ENCODE results near the gene REG4. TPM values are rescaled to one million over a fixed set of nuclear protein-coding genes. Genes with fewer than 3 reads are reported as not detected.
"Not testable (repeated sequence)": the region's sequence is repeated elsewhere in the genome, so short reads cannot be mapped to it uniquely, and the experiment has no call there.

Gene REG4
- polyA plus RNA-seq: 548 TPM
- long read RNA-seq, donor 1, transcript REG4-203 (3 exons, 2,327 nt): minor isoform, 9 of 219 reads
- long read RNA-seq, donor 1, transcript REG4-201 (6 exons, 1,357 nt): major isoform, 139 of 219 reads
- long read RNA-seq, donor 1, partial matches to known transcripts: 70 of 219 reads
- long read RNA-seq, donor 1, other reads (novel, unspliced or antisense): 0 of 219 reads
- long read RNA-seq, donor 2, transcript REG4-201 (6 exons, 1,357 nt): major isoform, 225 of 405 reads
- long read RNA-seq, donor 2, transcript REG4-203 (3 exons, 2,327 nt): minor isoform, 5 of 405 reads
- long read RNA-seq, donor 2, partial matches to known transcripts: 169 of 405 reads
- long read RNA-seq, donor 2, other reads (novel, unspliced or antisense): 5 of 405 reads
- long read RNA-seq, donor 3: 0 reads
- long read RNA-seq, donor 4, transcript REG4-201 (6 exons, 1,357 nt): major isoform, 71 of 95 reads
- long read RNA-seq, donor 4, transcript REG4-203 (3 exons, 2,327 nt): minor isoform, 6 of 95 reads
- long read RNA-seq, donor 4, partial matches to known transcripts: 16 of 95 reads
- long read RNA-seq, donor 4, other reads (novel, unspliced or antisense): 0 of 95 reads
- long read RNA-seq, donor 5, transcript REG4-201 (6 exons, 1,357 nt): major isoform, 37 of 64 reads
- long read RNA-seq, donor 5, partial matches to known transcripts: 26 of 64 reads
- long read RNA-seq, donor 5, other reads (novel, unspliced or antisense): 0 of 64 reads
- long read RNA-seq, donor 6, transcript REG4-203 (3 exons, 2,327 nt): minor isoform, 6 of 139 reads
- long read RNA-seq, donor 6, transcript REG4-201 (6 exons, 1,357 nt): major isoform, 94 of 139 reads
- long read RNA-seq, donor 6, partial matches to known transcripts: 38 of 139 reads
- long read RNA-seq, donor 6, other reads (novel, unspliced or antisense): 0 of 139 reads
- long read RNA-seq, donor 7, transcript REG4-201 (6 exons, 1,357 nt): major isoform, 70 of 104 reads
- long read RNA-seq, donor 7, transcript REG4-203 (3 exons, 2,327 nt): minor isoform, 5 of 104 reads
- long read RNA-seq, donor 7, partial matches to known transcripts: 24 of 104 reads
- long read RNA-seq, donor 7, other reads (novel, unspliced or antisense): 5 of 104 reads
- long read RNA-seq, donor 8, transcript REG4-201 (6 exons, 1,357 nt): major isoform, 407 of 689 reads
- long read RNA-seq, donor 8, transcript REG4-203 (3 exons, 2,327 nt): minor isoform, 31 of 689 reads
- long read RNA-seq, donor 8, partial matches to known transcripts: 225 of 689 reads
- long read RNA-seq, donor 8, other reads (novel, unspliced or antisense): 23 of 689 reads
- long read RNA-seq, donor 9, transcript REG4-202 (7 exons, 1,517 nt): minor isoform, 7 of 495 reads
- long read RNA-seq, donor 9, transcript REG4-201 (6 exons, 1,357 nt): major isoform, 346 of 495 reads
- long read RNA-seq, donor 9, transcript REG4-203 (3 exons, 2,327 nt): minor isoform, 19 of 495 reads
- long read RNA-seq, donor 9, partial matches to known transcripts: 111 of 495 reads
- long read RNA-seq, donor 9, other reads (novel, unspliced or antisense): 12 of 495 reads
- long read RNA-seq, donor 10, transcript REG4-201 (6 exons, 1,357 nt): major isoform, 166 of 245 reads
- long read RNA-seq, donor 10, transcript REG4-203 (3 exons, 2,327 nt): minor isoform, 10 of 245 reads
- long read RNA-seq, donor 10, partial matches to known transcripts: 65 of 245 reads
- long read RNA-seq, donor 10, other reads (novel, unspliced or antisense): 0 of 245 reads
- long read RNA-seq, donor 11, transcript REG4-203 (3 exons, 2,327 nt): minor isoform, 11 of 301 reads
- long read RNA-seq, donor 11, transcript REG4-201 (6 exons, 1,357 nt): major isoform, 221 of 301 reads
- long read RNA-seq, donor 11, transcript REG4-202 (7 exons, 1,517 nt): minor isoform, 6 of 301 reads
- long read RNA-seq, donor 11, partial matches to known transcripts: 58 of 301 reads
- long read RNA-seq, donor 11, other reads (novel, unspliced or antisense): 5 of 301 reads

DNA sequence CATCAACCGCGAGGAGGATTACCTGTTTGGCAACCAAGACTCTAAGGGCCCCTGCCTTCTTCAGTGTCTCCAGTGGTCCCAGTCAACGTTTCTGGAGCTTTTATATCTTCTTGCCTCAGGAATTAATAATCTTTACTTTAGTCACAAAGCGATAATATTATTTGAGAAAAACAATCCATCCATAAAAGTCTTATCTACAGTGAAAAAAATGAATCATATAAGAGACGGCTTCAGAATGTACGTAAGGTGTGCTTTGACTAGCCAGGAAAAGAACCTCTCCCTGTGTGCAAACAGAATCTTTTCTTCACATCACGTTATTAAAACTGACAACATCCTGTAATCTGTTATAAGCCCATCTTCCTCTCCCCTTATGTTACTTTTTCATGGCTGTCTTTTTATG is at the start of gene REG4:
Gene REG4, minus strand, starts transcription at position 74 of the 400 bp plus-strand sequence. CDS start 2,691 bp downstream, outside the sequence.
- Histone ChIP-seq H3K27me3 (ENCODE audit: control insufficient read depth, insufficient read depth, low read length) (no peaks in the 10 kb centered on the region), H3K36me3 (ENCODE audit: control insufficient read depth, insufficient read depth, low read length) (no peaks in the 10 kb centered on the region), H3K9me3 (ENCODE audit: control insufficient read depth, low read depth, low read length) (no peaks in the 10 kb centered on the region), H3K4me3 (ENCODE audit: low read length) (peak within 1 kb of the TSS; percentile 21), H3K27ac (ENCODE audit: low read length) (peak within 1 kb of the TSS; percentile 41), H3K4me1 (ENCODE audit: control insufficient read depth, insufficient read depth, low read length) (peaks cover 40% of the 10 kb centered on the region)
- WGBS (ENCODE audit: insufficient coverage, low lambda C conversion rate): 24% methylated on average over 2 of the region's 7 CpGs
- DNase-seq: peak in 1 of 2 donors; percentile 57

DNA sequence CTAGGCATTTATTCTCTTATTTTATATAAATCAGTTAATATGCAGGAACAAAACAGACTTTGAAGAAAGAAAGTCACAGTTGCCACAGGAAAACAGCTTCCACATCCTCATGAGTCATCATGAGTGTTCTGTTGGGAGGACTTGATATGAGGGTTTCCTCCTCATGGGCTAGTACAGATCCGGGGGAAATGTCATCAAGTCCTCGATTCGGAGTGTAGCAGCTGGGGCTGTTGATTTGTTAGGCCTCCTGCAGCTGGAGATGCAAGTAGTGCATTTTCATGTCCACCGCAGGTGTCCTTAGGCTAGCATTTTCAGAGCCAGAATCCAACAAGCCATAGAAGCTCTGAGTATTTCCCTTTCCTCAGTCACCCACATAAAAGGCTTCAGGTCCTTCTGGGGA is 48.4 kb upstream of the REG4 start:
- no peak for DNase-seq
- Histone ChIP-seq H3K4me3 (ENCODE audit: low read length) (no peak overlapping the region), H3K27ac (ENCODE audit: low read length) (peak overlapping the region; percentile 75), H3K4me1 (ENCODE audit: control insufficient read depth, insufficient read depth, low read length) (peaks cover 14% of the 10 kb centered on the region), H3K36me3 (ENCODE audit: control insufficient read depth, insufficient read depth, low read length) (no peaks in the 10 kb centered on the region), H3K9me3 (ENCODE audit: control insufficient read depth, low read depth, low read length) (no peaks in the 10 kb centered on the region), H3K27me3 (ENCODE audit: control insufficient read depth, insufficient read depth, low read length) (no peaks in the 10 kb centered on the region)
- no CpG with 5 or more reads among the region's 4 CpGs for WGBS (ENCODE audit: insufficient coverage, low lambda C conversion rate)

DNA sequence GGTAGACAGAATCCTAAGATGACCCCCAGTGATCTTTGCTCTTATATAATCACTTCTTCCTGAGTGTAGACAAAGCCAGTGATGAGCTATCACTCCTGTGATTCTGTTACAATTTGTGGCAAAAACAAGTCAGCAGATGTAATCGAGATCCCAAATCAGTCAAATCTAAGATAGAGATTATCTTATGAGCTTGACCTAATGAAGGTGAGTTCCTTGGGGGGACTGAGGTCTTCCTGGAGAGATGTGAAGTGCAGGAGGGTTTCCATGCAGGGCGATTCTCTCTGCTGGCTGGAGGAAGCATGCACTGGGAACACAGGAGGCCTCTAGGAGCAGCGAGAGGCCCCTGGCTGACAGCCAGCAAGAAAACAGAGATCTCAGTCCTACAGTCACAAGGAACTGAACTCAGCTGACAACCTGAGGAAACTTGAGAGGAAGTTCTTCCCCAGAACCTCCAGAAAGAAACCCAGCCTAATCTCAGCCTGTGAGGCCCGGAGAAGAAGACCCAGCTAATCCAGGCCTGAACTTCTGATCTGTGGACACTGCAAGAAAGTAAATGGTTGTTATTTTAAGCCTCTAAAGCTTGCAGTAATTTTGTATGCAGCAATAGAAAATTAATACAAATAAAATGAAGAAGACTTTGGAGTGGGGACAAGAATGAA is 47.4 kb upstream of the REG4 start:
- 57% methylated on average over 1 of the region's 4 CpGs for WGBS (ENCODE audit: insufficient coverage, low lambda C conversion rate)
- not testable (repeated sequence) for H3K4me3 ChIP-seq (ENCODE audit: low read length); H3K27me3 ChIP-seq (ENCODE audit: control insufficient read depth, insufficient read depth, low read length); H3K9me3 ChIP-seq (ENCODE audit: control insufficient read depth, low read depth, low read length); H3K36me3 ChIP-seq (ENCODE audit: control insufficient read depth, insufficient read depth, low read length)
- H3K4me1 ChIP-seq (ENCODE audit: control insufficient read depth, insufficient read depth, low read length): peaks cover 14% of the 10 kb centered on the region
- peak in 1 of 2 donors; percentile 65 for DNase-seq
- peak overlapping the region; percentile 75 for H3K27ac ChIP-seq (ENCODE audit: low read length)

DNA sequence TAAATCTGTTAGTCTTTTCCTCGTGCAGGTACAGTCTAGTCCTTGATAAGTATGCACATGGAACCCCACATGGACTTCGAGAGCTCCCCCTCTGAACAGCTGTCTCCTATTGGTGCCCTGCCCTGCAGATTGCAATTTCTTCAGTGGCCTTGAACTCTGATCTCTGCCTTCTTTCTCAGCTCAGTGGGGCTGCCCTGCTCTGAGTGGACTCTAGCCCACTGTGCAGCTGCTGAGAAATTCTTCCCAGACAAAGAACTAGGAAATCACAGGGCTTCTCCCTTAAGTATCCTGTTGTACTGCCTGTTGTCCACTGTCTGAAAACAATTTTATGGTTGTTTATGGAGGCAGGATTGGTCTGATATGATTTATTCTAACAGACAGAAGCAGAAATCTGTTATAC is 46.9 kb upstream of the REG4 start:
- peak overlapping the region; percentile 75 for H3K27ac ChIP-seq (ENCODE audit: low read length)
- DNase-seq: peak; percentile 45 to 75
- no peaks in the 10 kb centered on the region for H3K27me3 ChIP-seq (ENCODE audit: control insufficient read depth, insufficient read depth, low read length)
- no peaks in the 10 kb centered on the region for H3K9me3 ChIP-seq (ENCODE audit: control insufficient read depth, low read depth, low read length)
- WGBS (ENCODE audit: insufficient coverage, low lambda C conversion rate): no CpG with 5 or more reads among the region's 2 CpGs
- H3K36me3 ChIP-seq (ENCODE audit: control insufficient read depth, insufficient read depth, low read length): no peaks in the 10 kb centered on the region
- peaks cover 14% of the 10 kb centered on the region for H3K4me1 ChIP-seq (ENCODE audit: control insufficient read depth, insufficient read depth, low read length)
- H3K4me3 ChIP-seq (ENCODE audit: low read length): no peak overlapping the region

DNA sequence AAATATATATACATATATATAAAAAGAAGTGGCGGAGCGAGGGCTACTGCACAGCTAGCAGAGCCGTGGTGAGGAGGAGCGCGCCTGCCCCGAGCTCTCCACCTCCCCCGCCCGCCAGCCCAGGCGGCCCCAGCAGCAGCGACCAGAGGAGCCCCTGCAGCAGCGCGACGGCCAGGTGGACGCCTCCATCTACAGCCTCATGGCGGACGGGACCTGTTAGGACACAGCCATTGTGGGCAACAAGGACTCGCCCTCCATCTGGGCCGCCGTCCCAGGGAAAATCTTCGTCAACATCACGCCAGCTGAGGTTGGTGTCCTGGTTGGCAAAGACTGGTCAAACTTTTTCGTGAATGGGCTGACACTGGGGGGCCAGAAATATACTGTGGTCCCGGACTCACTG is 41.9 kb upstream of the REG4 start:
- no peaks in the 10 kb centered on the region for H3K27me3 ChIP-seq (ENCODE audit: control insufficient read depth, insufficient read depth, low read length)
- peaks cover 7% of the 10 kb centered on the region for H3K4me1 ChIP-seq (ENCODE audit: control insufficient read depth, insufficient read depth, low read length)
- H3K27ac ChIP-seq (ENCODE audit: low read length): no peak overlapping the region
- H3K4me3 ChIP-seq (ENCODE audit: low read length): no peak overlapping the region
- no CpG with 5 or more reads among the region's 23 CpGs for WGBS (ENCODE audit: insufficient coverage, low lambda C conversion rate)
- no peaks in the 10 kb centered on the region for H3K9me3 ChIP-seq (ENCODE audit: control insufficient read depth, low read depth, low read length)
- no peaks in the 10 kb centered on the region for H3K36me3 ChIP-seq (ENCODE audit: control insufficient read depth, insufficient read depth, low read length)
- no peak for DNase-seq

DNA sequence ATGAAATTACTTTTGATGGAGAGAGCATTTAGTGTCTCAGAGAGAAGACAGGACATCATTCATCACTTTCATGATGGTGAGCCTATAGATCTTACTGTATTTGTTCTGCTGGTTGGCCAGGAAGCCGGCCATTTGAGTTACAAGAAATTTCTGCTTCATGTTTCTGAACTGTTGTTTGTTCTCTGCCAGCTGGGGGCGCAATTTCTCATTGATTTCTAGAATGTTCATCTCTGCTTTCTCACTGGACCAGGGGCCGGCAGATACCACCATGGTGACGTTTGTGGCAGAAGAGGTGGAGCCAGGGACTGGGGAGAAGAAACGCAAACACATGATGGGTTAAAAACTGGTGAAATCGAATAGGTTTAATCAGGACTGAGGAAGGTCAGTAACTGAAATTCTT is 32.9 kb upstream of the REG4 start:
- not testable (repeated sequence) for DNase-seq; H3K9me3 ChIP-seq (ENCODE audit: control insufficient read depth, low read depth, low read length); H3K27ac ChIP-seq (ENCODE audit: low read length); H3K27me3 ChIP-seq (ENCODE audit: control insufficient read depth, insufficient read depth, low read length); H3K4me3 ChIP-seq (ENCODE audit: low read length); H3K36me3 ChIP-seq (ENCODE audit: control insufficient read depth, insufficient read depth, low read length); H3K4me1 ChIP-seq (ENCODE audit: control insufficient read depth, insufficient read depth, low read length)
- 60% methylated on average over 1 of the region's 6 CpGs for WGBS (ENCODE audit: insufficient coverage, low lambda C conversion rate)

DNA sequence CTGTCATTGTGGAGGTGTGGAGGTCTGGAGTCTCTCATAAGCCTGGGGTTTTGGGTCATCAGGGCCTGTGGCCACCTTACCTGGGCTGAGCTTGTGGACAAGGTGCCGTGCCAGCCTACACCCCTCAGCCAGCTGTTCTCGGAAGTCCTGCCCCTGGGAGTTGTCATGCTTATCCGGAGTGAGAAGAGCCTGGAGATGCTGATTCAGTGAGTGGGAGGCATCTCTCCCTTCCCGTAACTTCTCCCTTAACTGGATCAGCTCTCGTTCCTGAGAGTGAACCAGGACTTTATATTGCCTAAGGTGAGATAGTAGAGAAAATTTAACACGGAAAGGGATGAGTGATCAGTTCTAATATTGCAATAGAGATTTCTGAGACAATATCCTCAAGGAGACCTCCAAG is 30.0 kb upstream of the REG4 start:
- H3K27me3 ChIP-seq (ENCODE audit: control insufficient read depth, insufficient read depth, low read length): no peaks in the 10 kb centered on the region
- no peak overlapping the region for H3K4me3 ChIP-seq (ENCODE audit: low read length)
- no peak overlapping the region for H3K27ac ChIP-seq (ENCODE audit: low read length)
- DNase-seq: no peak
- WGBS (ENCODE audit: insufficient coverage, low lambda C conversion rate): no CpG with 5 or more reads among the region's 6 CpGs
- no peaks in the 10 kb centered on the region for H3K36me3 ChIP-seq (ENCODE audit: control insufficient read depth, insufficient read depth, low read length)
- H3K4me1 ChIP-seq (ENCODE audit: control insufficient read depth, insufficient read depth, low read length): peaks cover 2% of the 10 kb centered on the region
- no peaks in the 10 kb centered on the region for H3K9me3 ChIP-seq (ENCODE audit: control insufficient read depth, low read depth, low read length)

DNA sequence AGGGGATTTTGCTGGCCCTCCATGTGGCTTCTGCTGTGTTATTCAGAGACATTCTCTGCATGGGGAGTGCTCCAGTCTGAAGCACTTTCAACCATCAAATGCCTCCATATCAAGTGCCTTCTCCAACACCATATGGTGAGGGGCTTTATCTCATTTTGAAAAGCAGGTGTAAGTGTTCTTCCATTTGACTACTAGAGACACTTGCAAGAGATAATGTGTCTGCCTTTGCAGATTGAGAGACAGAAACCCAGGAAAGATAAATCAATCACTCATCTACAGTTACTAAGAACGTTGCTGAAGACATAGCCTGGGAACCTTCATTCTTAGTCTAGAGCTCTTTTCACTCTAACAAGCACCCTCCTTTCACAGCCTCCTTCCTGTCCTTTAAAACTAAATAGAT is 29.5 kb upstream of the REG4 start:
- no peaks in the 10 kb centered on the region for H3K36me3 ChIP-seq (ENCODE audit: control insufficient read depth, insufficient read depth, low read length)
- WGBS (ENCODE audit: insufficient coverage, low lambda C conversion rate): 100% methylated on average over 1 of the region's 1 CpG
- no peak overlapping the region for H3K27ac ChIP-seq (ENCODE audit: low read length)
- H3K9me3 ChIP-seq (ENCODE audit: control insufficient read depth, low read depth, low read length): no peaks in the 10 kb centered on the region
- peaks cover 2% of the 10 kb centered on the region for H3K4me1 ChIP-seq (ENCODE audit: control insufficient read depth, insufficient read depth, low read length)
- no peak for DNase-seq
- H3K4me3 ChIP-seq (ENCODE audit: low read length): no peak overlapping the region
- no peaks in the 10 kb centered on the region for H3K27me3 ChIP-seq (ENCODE audit: control insufficient read depth, insufficient read depth, low read length)

DNA sequence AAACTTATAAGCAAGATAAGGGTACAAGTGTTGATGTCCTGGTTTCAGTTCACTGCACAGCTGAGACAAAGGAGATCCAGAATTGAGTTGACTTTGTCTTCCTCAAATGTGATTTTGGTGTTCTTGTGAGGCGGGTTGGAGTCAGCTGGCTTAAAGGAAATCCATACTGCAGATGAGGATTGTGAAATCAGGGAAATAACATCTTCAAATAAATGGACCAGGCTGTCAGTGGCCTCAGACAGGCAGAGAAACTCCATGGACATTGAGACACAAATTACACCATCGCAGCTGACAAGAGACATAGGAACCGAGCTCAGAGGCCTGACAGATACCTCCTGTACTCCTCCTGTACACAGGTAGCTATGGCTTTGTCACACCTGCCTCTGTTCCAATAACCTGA is 27.0 kb upstream of the REG4 start:
- H3K36me3 ChIP-seq (ENCODE audit: control insufficient read depth, insufficient read depth, low read length): no peaks in the 10 kb centered on the region
- no peaks in the 10 kb centered on the region for H3K9me3 ChIP-seq (ENCODE audit: control insufficient read depth, low read depth, low read length)
- H3K27ac ChIP-seq (ENCODE audit: low read length): peak overlapping the region; percentile 2
- WGBS (ENCODE audit: insufficient coverage, low lambda C conversion rate): 60% methylated on average over 1 of the region's 3 CpGs
- H3K4me1 ChIP-seq (ENCODE audit: control insufficient read depth, insufficient read depth, low read length): peaks cover 2% of the 10 kb centered on the region
- H3K4me3 ChIP-seq (ENCODE audit: low read length): no peak overlapping the region
- peak; percentile 9 to 49 for DNase-seq
- no peaks in the 10 kb centered on the region for H3K27me3 ChIP-seq (ENCODE audit: control insufficient read depth, insufficient read depth, low read length)

All from large intestine (tissue), 12 donors.